SK-N-SH (cell line): ENCODE data around the gene NUSAP1. TPM values are rescaled to one million over a fixed set of nuclear protein-coding genes. Genes with fewer than 3 reads are reported as not detected.

Experiments used
- CTCF ChIA-PET: fragments of 300-600, 350-600 bp; formaldehyde crosslinking; extraction: SDS; loops from one replicate; lab custom pipeline; 2021; lab: Yijun Ruan, JAX
- POLR2A ChIA-PET: fragments of 350-600 bp; sonication (Branson Sonifier 250); formaldehyde crosslinking; extraction: SDS; loops from one replicate; lab custom pipeline; 2020; ENCODE audit warnings: antibody characterized with exemption, inconsistent platforms; lab: Yijun Ruan, JAX
- DNase-seq: peaks from one replicate; pipeline ENCODE4 v3.0.0; 2012
- H2AFZ ChIP-seq: fragments of 200-600 bp; sonication (generic); 2 replicates; pipeline ENCODE4 v1.8.1; 2016; ENCODE audit warnings: antibody characterized with exemption, mild to moderate bottlenecking, low read depth
- H3F3A ChIP-seq: fragments of 200-600 bp; sonication (generic); replicated peaks from 2 replicates; pipeline ENCODE3; 2016; ENCODE audit warnings: antibody characterized with exemption, mild to moderate bottlenecking; ENCODE audit not compliant: insufficient read depth
- H3K27ac ChIP-seq, 2 experiments: fragments of 200-500 bp in 1 of 2; fragments of 200-600 bp in 1 of 2; sonication (Bioruptor generic) in 1 of 2; sonication (generic), shearing (Covaris generic) in 1 of 2; 2 replicates each; pipeline versions ENCODE4 v1.5.1 to v1.6.1; 2014 to 2016; ENCODE audit warnings: low read depth in 2 of 2, inconsistent platforms in 1 of 2, low read length in 1 of 2, mild to moderate bottlenecking in 1 of 2, mixed read lengths in 1 of 2
- H3K27me3 ChIP-seq: fragments of 200-600 bp; sonication (generic), shearing (Covaris generic); 2 replicates; pipeline ENCODE4 v1.6.1; 2016; ENCODE audit warnings: mixed run types; ENCODE audit not compliant: insufficient read depth
- H3K36me3 ChIP-seq, 2 experiments: fragments of 200-500 bp in 1 of 2; fragments of 200-600 bp in 1 of 2; sonication (Bioruptor generic) in 1 of 2; sonication (generic) in 1 of 2; replicated peaks in 1 of 2; 2 replicates each; pipeline versions ENCODE3 to v1.5.1; 2014 to 2016; ENCODE audit warnings: low read length in 1 of 2, mild to moderate bottlenecking in 1 of 2; ENCODE audit not compliant: insufficient read depth in 2 of 2, control insufficient read depth in 1 of 2
- H3K4me1 ChIP-seq, 2 experiments: fragments of 200-500 bp in 1 of 2; fragments of 200-600 bp in 1 of 2; sonication (Bioruptor generic) in 1 of 2; sonication (generic), shearing (Covaris generic) in 1 of 2; 2 replicates each; pipeline versions ENCODE4 v1.5.1 to v1.6.1; 2014 to 2016; ENCODE audit warnings: low read depth in 1 of 2, low read length in 1 of 2, mixed run types in 1 of 2; ENCODE audit not compliant: insufficient read depth in 2 of 2, control insufficient read depth in 1 of 2
- H3K4me2 ChIP-seq: fragments of 200-600 bp; sonication (generic), shearing (Covaris generic); 2 replicates; pipeline ENCODE4 v1.6.1; 2017; ENCODE audit warnings: mixed run types
- H3K4me3 ChIP-seq, 2 experiments: fragments of 200-500 bp in 1 of 2; fragments of 200-600 bp in 1 of 2; sonication (Bioruptor generic) in 1 of 2; sonication (generic), shearing (Covaris generic) in 1 of 2; 2 replicates each; pipeline versions ENCODE4 v1.5.1 to v1.8.1; 2014 to 2016; ENCODE audit warnings: low read depth in 2 of 2, inconsistent platforms in 1 of 2, low read length in 1 of 2, mild to moderate bottlenecking in 1 of 2, mixed read lengths in 1 of 2, moderate library complexity in 1 of 2
- H3K79me2 ChIP-seq: fragments of 200-600 bp; sonication (generic); 2 replicates; pipeline ENCODE4 v1.8.1; 2017; ENCODE audit warnings: mild to moderate bottlenecking; ENCODE audit not compliant: insufficient read depth
- H3K9ac ChIP-seq: fragments of 200-600 bp; sonication (generic); 2 replicates; pipeline ENCODE4 v1.6.1; 2017; ENCODE audit warnings: mixed run types
- H3K9me2 ChIP-seq: fragments of 200-600 bp; sonication (generic); 2 replicates; pipeline ENCODE4 v1.6.1; 2017; ENCODE audit warnings: mixed run types
- H3K9me3 ChIP-seq: fragments of 200-600 bp; sonication (generic); 2 replicates; pipeline ENCODE4 v1.6.1; 2017; ENCODE audit warnings: mixed run types, mild to moderate bottlenecking, moderate library complexity
- H4K20me1 ChIP-seq: fragments of 200-600 bp; sonication (generic); 2 replicates; pipeline ENCODE4 v1.6.1; 2017; ENCODE audit warnings: mild to moderate bottlenecking, mixed run types; ENCODE audit not compliant: insufficient read depth
- CHD2 ChIP-seq: fragments of 150-350 bp; IDR thresholded peaks from 2 replicates; pipeline ENCODE4 v1.6.1; 2018; ENCODE audit warnings: low read length; ENCODE audit not compliant: partially characterized antibody
- ELF1 ChIP-seq: IDR thresholded peaks from 2 replicates; pipeline ENCODE4 v1.4.0; 2012
- EP300 ChIP-seq, 2 experiments: IDR thresholded peaks; 2 replicates each; pipeline versions ENCODE4 v1.4.0 to v1.6.1; 2012; ENCODE audit warnings: borderline replicate concordance in 1 of 2, low read depth in 1 of 2, low read length in 1 of 2
- EZH2phosphoT487 ChIP-seq: fragments of 200-600 bp; sonication (generic); IDR thresholded peaks from 2 replicates; pipeline ENCODE4 v1.6.1; 2017; ENCODE audit warnings: low read depth, mixed run types, mild to moderate bottlenecking, antibody characterized with exemption, moderate library complexity, borderline replicate concordance
- FOSL2 ChIP-seq: IDR thresholded peaks from 2 replicates; pipeline ENCODE4 v1.4.0; 2012; ENCODE audit warnings: low read depth, mild to moderate bottlenecking, moderate library complexity, borderline replicate concordance
- FOXJ3 ChIP-seq: sonication (generic); formaldehyde crosslinking; IDR thresholded peaks from 2 replicates; pipeline ENCODE4 v1.5.1; 2020; ENCODE audit warnings: mild to moderate bottlenecking, missing genetic modification reagents
- FOXM1 ChIP-seq: IDR thresholded peaks from 2 replicates; pipeline ENCODE4 v1.4.0; 2012; ENCODE audit warnings: low read depth, mild to moderate bottlenecking
- GATA2 ChIP-seq: sonication (generic); formaldehyde crosslinking; IDR thresholded peaks from 2 replicates; pipeline ENCODE4 v1.5.0; 2020; ENCODE audit warnings: mild to moderate bottlenecking, missing genetic modification reagents
- MEF2A ChIP-seq: IDR thresholded peaks from 2 replicates; pipeline ENCODE4 v1.4.0; 2012; ENCODE audit warnings: low read depth, borderline replicate concordance
- NFIC ChIP-seq: IDR thresholded peaks from 2 replicates; pipeline ENCODE4 v1.4.0; 2012; ENCODE audit warnings: borderline replicate concordance
- POLR2AphosphoS5 ChIP-seq: IDR thresholded peaks from 2 replicates; pipeline ENCODE4 v1.6.1; 2012; ENCODE audit warnings: low read depth, low read length
- RCOR1 ChIP-seq: fragments of 150-350 bp; IDR thresholded peaks from 2 replicates; pipeline ENCODE4 v1.6.1; 2017; ENCODE audit warnings: antibody characterized with exemption, low read length
- RFX5 ChIP-seq: IDR thresholded peaks from 2 replicates; pipeline ENCODE4 v1.6.1; 2012; ENCODE audit warnings: mild to moderate bottlenecking, improper control_type of control experiment, low read length
- SIN3A ChIP-seq: IDR thresholded peaks from 2 replicates; pipeline ENCODE4 v1.6.1; 2012; ENCODE audit warnings: low read depth, mild to moderate bottlenecking, low read length, moderate library complexity, borderline replicate concordance
- SMC3 ChIP-seq: IDR thresholded peaks from 2 replicates; pipeline ENCODE4 v1.6.1; 2012; ENCODE audit warnings: low read depth, low read length, improper control_type of control experiment
- TAF1 ChIP-seq: IDR thresholded peaks from 2 replicates; pipeline ENCODE4 v1.6.1; 2012; ENCODE audit warnings: low read depth, mild to moderate bottlenecking, low read length, moderate library complexity, borderline replicate concordance
- YY1 ChIP-seq: IDR thresholded peaks from 2 replicates; pipeline ENCODE4 v1.4.0; 2012; ENCODE audit warnings: low read depth, mild to moderate bottlenecking
- WGBS: methylation state at CpG from one replicate; pipeline ENCODE4 v1.1.6; 2017; ENCODE audit warnings: low lambda C conversion rate; 5-methylcytosine and 5-hydroxymethylcytosine counted together
- polyA plus RNA-seq, 3 experiments: library from polyadenylated mRNA; depleted of rRNA; stranded (reverse); fragments of >200 nt; gene quantifications; 2 replicates each; pipeline ENCODE4 v1.2.3, GENCODE V29; 2012
- TF ChIP-seq, protein P1 (sequence below): IDR thresholded peaks from 2 replicates; pipeline ENCODE4; 2012
- TF ChIP-seq, protein P2 (sequence below): IDR thresholded peaks from 2 replicates; pipeline ENCODE4 v1.4.0; 2012; ENCODE audit warnings: low read depth
- TF ChIP-seq, protein P3 (sequence below): fragments of 200-600 bp; sonication (generic); IDR thresholded peaks from 2 replicates; pipeline ENCODE4 v1.6.1; 2017; ENCODE audit warnings: antibody characterized with exemption, mild to moderate bottlenecking, moderate library complexity

Gene NUSAP1
- polyA plus RNA-seq, 1 of the 3 experiments (the other 2 are of a cell fraction): 41.1 TPM

DNA sequence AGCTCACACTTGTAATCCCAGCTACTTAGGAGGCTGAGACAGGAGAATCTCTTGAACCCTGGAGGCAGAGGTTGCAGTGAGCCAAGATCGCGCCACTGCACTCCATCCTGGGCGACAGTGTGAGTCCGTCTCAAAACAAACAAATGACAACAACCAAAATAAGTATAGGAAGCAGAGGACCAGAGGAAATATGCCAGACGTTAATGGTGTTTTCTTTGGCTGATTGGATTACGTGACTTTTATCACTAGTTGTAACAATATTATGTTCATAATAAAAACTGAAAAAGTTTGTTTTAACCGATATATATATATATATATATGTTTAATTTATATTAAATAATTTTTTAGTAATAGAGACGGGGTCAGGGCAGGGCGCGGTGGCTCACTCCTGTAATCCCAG is 21.7 kb downstream of the NUSAP1 start (continued):
- TF ChIP-seq POLR2AphosphoS5 (no peak), SIN3A (no peak), EZH2phosphoT487 (no peak), FOSL2 (no peak)

DNA sequence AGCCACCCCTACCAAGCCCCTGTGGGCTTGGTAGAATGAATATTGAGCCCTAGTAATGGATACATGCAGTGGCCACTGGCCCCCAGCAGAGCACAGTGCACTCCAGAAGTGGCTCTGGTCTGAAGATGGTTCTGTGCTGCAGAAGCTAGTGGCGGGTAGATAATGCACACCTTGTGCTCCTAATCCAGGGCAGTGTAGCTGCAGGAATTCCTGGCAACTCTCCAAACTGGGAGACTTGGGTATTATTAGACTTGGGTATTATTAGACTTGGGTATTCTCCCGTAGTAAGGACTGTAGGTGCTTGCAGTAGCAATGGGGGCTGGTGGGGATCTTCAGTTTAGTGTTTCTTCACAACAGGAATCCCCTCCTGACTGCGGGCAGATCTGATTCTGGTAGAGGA is 34.7 kb downstream of the NUSAP1 start:
- Histone ChIP-seq H3K9ac (no peak overlapping the region), H3K36me3 (peaks cover 9 to 31% of the 10 kb centered on the region in 2 experiments), H2AFZ (no peak overlapping the region), H3K4me2 (no peak overlapping the region), H3F3A (no peaks in the 10 kb centered on the region), H3K27me3 (no peaks in the 10 kb centered on the region), H3K9me2 (no peaks in the 10 kb centered on the region), H4K20me1 (no peaks in the 10 kb centered on the region), H3K9me3 (no peaks in the 10 kb centered on the region), H3K4me3 (no peak overlapping the region), H3K79me2 (peaks cover 4% of the 10 kb centered on the region; the same call in 1 of the 2 replicates), H3K4me1 (no peaks in the 10 kb centered on the region), H3K27ac (no peak overlapping the region)
- DNase-seq: no peak
- 100% methylated on average over 2 of the region's 3 CpGs for WGBS
- no peak for TF ChIP-seq ELF1
- no peak for TF ChIP-seq CHD2
- TF ChIP-seq SIN3A: no peak
- TF ChIP-seq YY1: no peak
- no peak for TF ChIP-seq SMC3
- TF ChIP-seq NFIC: no peak
- TF ChIP-seq, protein P1, sequence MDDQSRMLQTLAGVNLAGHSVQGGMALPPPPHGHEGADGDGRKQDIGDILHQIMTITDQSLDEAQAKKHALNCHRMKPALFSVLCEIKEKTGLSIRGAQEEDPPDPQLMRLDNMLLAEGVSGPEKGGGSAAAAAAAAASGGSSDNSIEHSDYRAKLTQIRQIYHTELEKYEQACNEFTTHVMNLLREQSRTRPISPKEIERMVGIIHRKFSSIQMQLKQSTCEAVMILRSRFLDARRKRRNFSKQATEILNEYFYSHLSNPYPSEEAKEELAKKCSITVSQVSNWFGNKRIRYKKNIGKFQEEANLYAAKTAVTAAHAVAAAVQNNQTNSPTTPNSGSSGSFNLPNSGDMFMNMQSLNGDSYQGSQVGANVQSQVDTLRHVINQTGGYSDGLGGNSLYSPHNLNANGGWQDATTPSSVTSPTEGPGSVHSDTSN: no peak
- no peak for TF ChIP-seq POLR2AphosphoS5
- TF ChIP-seq MEF2A: no peak
- no peak for TF ChIP-seq GATA2 (CRISPR knock-in tag)
- no peak for TF ChIP-seq RCOR1
- TF ChIP-seq RFX5: no peak
- TF ChIP-seq, protein P2, sequence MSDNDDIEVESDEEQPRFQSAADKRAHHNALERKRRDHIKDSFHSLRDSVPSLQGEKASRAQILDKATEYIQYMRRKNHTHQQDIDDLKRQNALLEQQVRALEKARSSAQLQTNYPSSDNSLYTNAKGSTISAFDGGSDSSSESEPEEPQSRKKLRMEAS: no peak
- no peak for TF ChIP-seq FOXJ3 (CRISPR knock-in tag)
- no peak for TF ChIP-seq EP300 (IDR thresholded peaks at IDR 0.05; ENCODE audit: borderline replicate concordance in 1 of 2, low read depth in 1 of 2, low read length in 1 of 2)
- TF ChIP-seq EZH2phosphoT487: no peak
- TF ChIP-seq FOXM1: no peak
- TF ChIP-seq, protein P3, sequence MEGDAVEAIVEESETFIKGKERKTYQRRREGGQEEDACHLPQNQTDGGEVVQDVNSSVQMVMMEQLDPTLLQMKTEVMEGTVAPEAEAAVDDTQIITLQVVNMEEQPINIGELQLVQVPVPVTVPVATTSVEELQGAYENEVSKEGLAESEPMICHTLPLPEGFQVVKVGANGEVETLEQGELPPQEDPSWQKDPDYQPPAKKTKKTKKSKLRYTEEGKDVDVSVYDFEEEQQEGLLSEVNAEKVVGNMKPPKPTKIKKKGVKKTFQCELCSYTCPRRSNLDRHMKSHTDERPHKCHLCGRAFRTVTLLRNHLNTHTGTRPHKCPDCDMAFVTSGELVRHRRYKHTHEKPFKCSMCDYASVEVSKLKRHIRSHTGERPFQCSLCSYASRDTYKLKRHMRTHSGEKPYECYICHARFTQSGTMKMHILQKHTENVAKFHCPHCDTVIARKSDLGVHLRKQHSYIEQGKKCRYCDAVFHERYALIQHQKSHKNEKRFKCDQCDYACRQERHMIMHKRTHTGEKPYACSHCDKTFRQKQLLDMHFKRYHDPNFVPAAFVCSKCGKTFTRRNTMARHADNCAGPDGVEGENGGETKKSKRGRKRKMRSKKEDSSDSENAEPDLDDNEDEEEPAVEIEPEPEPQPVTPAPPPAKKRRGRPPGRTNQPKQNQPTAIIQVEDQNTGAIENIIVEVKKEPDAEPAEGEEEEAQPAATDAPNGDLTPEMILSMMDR: no peak
- TF ChIP-seq TAF1: no peak
- ChIA-PET CTCF (no interaction called here), POLR2A (no interaction called here)
